ENCODE results near the gene SPG21. TPM values are rescaled to one million over a fixed set of nuclear protein-coding genes. Genes with fewer than 3 reads are reported as not detected.

SPG21 gene
- polyA plus RNA-seq, 1 donor (not counting 4 experiments of a cell fraction or from before 2014, with no cell fraction given) = 62.9 TPM

DNA sequence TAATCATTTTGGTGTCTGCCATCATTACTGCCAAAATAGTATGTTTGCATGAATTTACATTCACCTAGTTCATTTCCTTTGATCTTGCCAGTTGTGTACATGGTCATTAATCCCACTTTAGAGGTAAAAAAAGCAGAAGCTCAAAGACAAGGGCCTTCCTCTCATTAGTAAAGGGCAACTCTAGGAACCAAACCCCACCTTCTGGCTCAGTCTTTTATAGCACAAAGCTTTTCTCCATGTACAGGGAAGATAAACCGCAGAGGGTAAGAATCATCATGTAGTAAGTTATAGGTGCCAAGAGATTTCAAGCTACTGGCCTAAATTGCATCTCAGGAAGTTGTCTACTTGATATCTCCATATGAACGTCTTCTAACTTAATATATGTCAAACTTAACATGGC is 19.3 kb upstream of the SPG21 start:
- Histone ChIP-seq H4K20me1 (ENCODE audit: control insufficient read depth, extremely low read depth, insufficient read depth, low read length) (no peaks in the 10 kb centered on the region), H3K4me2 (ENCODE audit: control insufficient read depth, extremely low read depth, insufficient read depth, low read depth, low read length) (no peak overlapping the region), H3K36me3 (ENCODE audit: control insufficient read depth in 2 of 2, extremely low read depth in 1 of 2, insufficient read depth in 2 of 2, low read length in 2 of 2) (peaks cover 5 to 7% of the 10 kb centered on the region in 2 experiments), H3K4me1 (ENCODE audit: control insufficient read depth, extremely low read depth, insufficient read depth, low read length) (peaks cover 4% of the 10 kb centered on the region), H3K27ac (ENCODE audit: control insufficient read depth, insufficient read depth, low read length) (no peak overlapping the region), H3K9me3 (ENCODE audit: control insufficient read depth, low read depth, low read length) (no peaks in the 10 kb centered on the region), H3K4me3 (ENCODE audit: control insufficient read depth in 2 of 3, extremely low read depth in 1 of 3, insufficient read depth in 2 of 3, low read depth in 1 of 3, low read length in 3 of 3) (no peak overlapping the region), H3K9ac (ENCODE audit: control insufficient read depth, extremely low read depth, insufficient read depth, low read length) (no peak overlapping the region), H2AFZ (ENCODE audit: control insufficient read depth, low read length) (no peak overlapping the region), H3K79me2 (ENCODE audit: control insufficient read depth, insufficient read depth, low read length) (no peaks in the 10 kb centered on the region), H3K27me3 (ENCODE audit: control insufficient read depth, extremely low read depth, insufficient read depth, low read length) (no peaks in the 10 kb centered on the region), H3K9me1 (ENCODE audit: control insufficient read depth, extremely low read depth, insufficient read depth, low read length) (no peaks in the 10 kb centered on the region)
- TF ChIP-seq, protein P1, sequence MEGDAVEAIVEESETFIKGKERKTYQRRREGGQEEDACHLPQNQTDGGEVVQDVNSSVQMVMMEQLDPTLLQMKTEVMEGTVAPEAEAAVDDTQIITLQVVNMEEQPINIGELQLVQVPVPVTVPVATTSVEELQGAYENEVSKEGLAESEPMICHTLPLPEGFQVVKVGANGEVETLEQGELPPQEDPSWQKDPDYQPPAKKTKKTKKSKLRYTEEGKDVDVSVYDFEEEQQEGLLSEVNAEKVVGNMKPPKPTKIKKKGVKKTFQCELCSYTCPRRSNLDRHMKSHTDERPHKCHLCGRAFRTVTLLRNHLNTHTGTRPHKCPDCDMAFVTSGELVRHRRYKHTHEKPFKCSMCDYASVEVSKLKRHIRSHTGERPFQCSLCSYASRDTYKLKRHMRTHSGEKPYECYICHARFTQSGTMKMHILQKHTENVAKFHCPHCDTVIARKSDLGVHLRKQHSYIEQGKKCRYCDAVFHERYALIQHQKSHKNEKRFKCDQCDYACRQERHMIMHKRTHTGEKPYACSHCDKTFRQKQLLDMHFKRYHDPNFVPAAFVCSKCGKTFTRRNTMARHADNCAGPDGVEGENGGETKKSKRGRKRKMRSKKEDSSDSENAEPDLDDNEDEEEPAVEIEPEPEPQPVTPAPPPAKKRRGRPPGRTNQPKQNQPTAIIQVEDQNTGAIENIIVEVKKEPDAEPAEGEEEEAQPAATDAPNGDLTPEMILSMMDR (optimal IDR thresholded peaks at IDR 0.05 in 1 of 3, IDR thresholded peaks at IDR 0.05 in 1 of 3, conservative IDR thresholded peaks at IDR 0.05 in 1 of 3; ENCODE audit: extremely low read depth in 1 of 3, insufficient read depth in 2 of 3, low read length in 3 of 3) = no peak
- TF ChIP-seq EZH2 (IDR thresholded peaks at IDR 0.05; ENCODE audit: low read length) = no peak
- FAIRE-seq (peak; percentile 36), DNase-seq (ENCODE audit: low read depth, low spot score) (no peak)
- dilution Hi-C loops (cut with MboI; ENCODE audit: extremely low pct_ligation_motif_present, low sequenced_read_pairs) = no loop called here

DNA sequence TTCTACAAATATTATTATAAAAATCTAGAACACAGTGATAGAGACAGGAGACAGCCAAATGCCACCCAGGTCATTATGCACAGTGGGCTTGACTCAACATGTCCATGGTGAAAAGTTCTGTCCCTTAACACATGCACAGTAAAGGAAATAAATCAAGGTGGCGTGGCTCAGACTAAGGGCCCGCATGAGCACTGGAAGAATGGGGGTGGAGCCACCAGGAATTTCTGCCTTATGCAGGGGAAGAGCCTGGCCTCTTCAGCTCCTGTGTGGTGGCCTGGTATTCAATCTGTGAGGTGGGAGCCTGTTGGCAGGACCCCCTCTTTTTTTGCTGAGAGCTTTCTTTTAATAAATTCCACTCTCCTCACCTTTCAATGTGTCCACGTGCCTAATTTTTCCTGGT is 17.2 kb upstream of the SPG21 start:
- Histone ChIP-seq H3K4me2 (ENCODE audit: control insufficient read depth, extremely low read depth, insufficient read depth, low read depth, low read length) (no peak overlapping the region), H3K4me3 (ENCODE audit: control insufficient read depth in 2 of 3, extremely low read depth in 1 of 3, insufficient read depth in 2 of 3, low read depth in 1 of 3, low read length in 3 of 3) (no peak overlapping the region), H3K9me3 (ENCODE audit: control insufficient read depth, low read depth, low read length) (no peaks in the 10 kb centered on the region), H3K79me2 (ENCODE audit: control insufficient read depth, insufficient read depth, low read length) (no peaks in the 10 kb centered on the region), H3K36me3 (ENCODE audit: control insufficient read depth in 2 of 2, extremely low read depth in 1 of 2, insufficient read depth in 2 of 2, low read length in 2 of 2) (peaks cover 4 to 5% of the 10 kb centered on the region in 2 experiments), H3K27me3 (ENCODE audit: control insufficient read depth, extremely low read depth, insufficient read depth, low read length) (no peaks in the 10 kb centered on the region), H3K4me1 (ENCODE audit: control insufficient read depth, extremely low read depth, insufficient read depth, low read length) (peaks cover 4% of the 10 kb centered on the region), H2AFZ (ENCODE audit: control insufficient read depth, low read length) (no peak overlapping the region), H3K27ac (ENCODE audit: control insufficient read depth, insufficient read depth, low read length) (no peak overlapping the region), H3K9me1 (ENCODE audit: control insufficient read depth, extremely low read depth, insufficient read depth, low read length) (no peaks in the 10 kb centered on the region), H3K9ac (ENCODE audit: control insufficient read depth, extremely low read depth, insufficient read depth, low read length) (no peak overlapping the region), H4K20me1 (ENCODE audit: control insufficient read depth, extremely low read depth, insufficient read depth, low read length) (no peaks in the 10 kb centered on the region)
- dilution Hi-C loops (cut with MboI; ENCODE audit: extremely low pct_ligation_motif_present, low sequenced_read_pairs) = no loop called here
- FAIRE-seq (no peak), DNase-seq (ENCODE audit: low read depth, low spot score) (no peak)
- TF ChIP-seq, protein P1 (optimal IDR thresholded peaks at IDR 0.05 in 1 of 3, IDR thresholded peaks at IDR 0.05 in 1 of 3, conservative IDR thresholded peaks at IDR 0.05 in 1 of 3; ENCODE audit: extremely low read depth in 1 of 3, insufficient read depth in 2 of 3, low read length in 3 of 3) = no peak
- TF ChIP-seq EZH2 (IDR thresholded peaks at IDR 0.05; ENCODE audit: low read length) = no peak
